Sciatic nerve (tissue), 2 donors: ENCODE measurements around the gene KIF6. TPM values are rescaled to one million over a fixed set of nuclear protein-coding genes. Genes with fewer than 3 reads are reported as not detected.
"Not testable (repeated sequence)": the region's sequence is repeated elsewhere in the genome, so short reads cannot be mapped to it uniquely, and the experiment has no call there.

ENCODE experiments used
- ATAC-seq: fragments of 200-7000 bp; cut with Tn5 transposase; one replicate; pipeline ENCODE4 v1.9.1; 2020; ENCODE audit warnings: mild to moderate bottlenecking, moderate library complexity
- DNase-seq: peaks from one replicate; pipeline ENCODE4 v3.0.0-alpha.2; 2020; ENCODE audit warnings: low spot score
- intact Hi-C: fragments of 100-400 bp; cut with DNase I; formaldehyde crosslinking; loops from one replicate; pipeline ENCODE4 v1.14.2; 2022
- total RNA-seq: library from RNA; stranded (reverse); fragmentation: NEBNext Ultra II Directional; extraction: Animal tissue kit (Norgen Biotek cat#: 25700); gene quantifications from one replicate; pipeline ENCODE4 v1.2.1, GENCODE V29; 2021
- donor health status: DM: no; HTN: no; CAD: no.
- donor health status: DM: no; HTN: no; CAD: no.

KIF6 gene
- total RNA-seq, 1 donor from 2014 or later, result 0.53 TPM

DNA sequence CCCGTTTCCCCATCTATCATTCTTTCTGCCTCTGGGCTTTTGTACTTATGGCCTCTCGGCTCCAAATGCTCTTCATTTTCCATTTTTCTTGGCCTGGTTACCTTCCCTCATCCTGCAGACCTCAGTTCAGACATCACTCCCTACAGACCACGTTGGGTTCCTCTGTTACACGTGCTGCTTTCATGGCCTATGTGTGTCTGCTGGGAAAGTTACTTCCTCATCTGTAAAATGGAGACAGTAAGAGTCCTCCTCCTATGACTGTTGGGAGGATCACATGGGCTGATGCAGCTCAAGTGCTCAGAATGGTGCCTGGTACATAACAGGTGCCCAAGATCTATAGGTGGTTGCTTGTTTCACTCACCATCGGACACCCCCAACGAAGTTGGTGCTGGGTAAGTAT is 424.5 kb downstream of the KIF6 start:
- DNase-seq (no peak), ATAC-seq (no peak)
- intact Hi-C loops, result no loop called here

DNA sequence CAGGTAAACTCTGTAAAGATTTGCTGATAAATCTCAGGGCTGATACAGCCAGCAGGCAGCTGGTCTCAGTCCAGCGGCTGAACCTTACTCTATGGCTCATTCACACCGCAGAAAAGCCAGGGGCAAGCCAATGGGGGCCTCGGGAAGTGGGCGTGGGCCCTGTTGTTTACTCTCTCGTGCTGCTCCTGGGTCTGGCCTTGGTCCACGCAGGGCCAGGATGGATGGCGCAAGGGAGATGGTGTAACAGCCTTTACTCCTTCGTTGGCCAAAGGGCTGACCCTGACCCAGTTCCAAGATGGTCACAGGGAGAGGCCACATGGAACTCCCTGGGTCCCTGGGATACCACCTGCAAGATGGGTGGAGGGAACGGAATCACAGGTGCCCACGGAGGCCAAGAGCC is 427.1 kb downstream of the KIF6 start:
- ATAC-seq (no peak), DNase-seq (no peak)
- intact Hi-C loops, result no loop called here

DNA sequence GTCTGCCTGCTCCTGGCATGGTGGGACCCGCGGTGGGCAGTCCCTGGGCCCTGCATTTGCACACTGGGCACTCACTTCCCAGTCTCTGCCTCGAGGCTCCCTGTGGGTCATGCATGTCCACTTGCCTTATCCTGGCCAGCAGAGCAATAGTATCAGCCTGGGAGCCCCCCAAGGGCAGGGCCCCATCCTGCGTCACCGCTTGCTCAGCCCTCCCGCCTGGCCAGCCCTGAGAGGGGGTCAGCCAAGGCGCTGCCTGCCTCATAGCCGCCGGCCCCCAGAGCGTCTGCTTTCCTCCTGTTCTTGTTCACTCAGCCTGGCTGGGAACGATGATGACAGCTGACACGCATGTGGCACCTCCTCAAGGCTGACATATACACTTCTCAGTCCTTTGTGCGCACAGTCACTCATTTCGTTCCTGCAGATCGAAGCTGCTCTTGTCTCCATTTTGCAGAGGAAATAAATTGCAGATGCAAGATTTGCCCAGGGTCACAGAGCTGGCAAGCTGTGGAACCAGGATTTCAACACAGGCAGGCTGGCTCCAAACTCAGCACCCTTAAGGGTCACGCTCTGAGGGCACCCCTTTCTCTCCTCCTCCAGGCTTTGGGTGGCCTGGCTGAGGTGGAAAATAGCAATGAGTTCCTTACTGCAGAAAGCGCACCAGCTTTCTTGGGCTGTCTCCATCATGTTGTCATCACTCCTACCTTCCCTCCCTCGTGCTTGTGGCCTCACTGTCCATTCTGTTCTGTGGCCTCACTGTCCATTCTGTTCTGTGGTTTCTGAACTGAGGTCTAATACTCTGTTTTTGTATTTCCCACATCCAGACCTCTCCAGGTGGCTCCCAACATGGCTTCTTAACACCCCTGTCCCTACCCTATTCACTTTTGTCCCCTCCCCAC is 428.2 kb downstream of the KIF6 start:
- intact Hi-C loops, result no loop called here
- ATAC-seq (peak; percentile 91), DNase-seq (peak; percentile 75)

DNA sequence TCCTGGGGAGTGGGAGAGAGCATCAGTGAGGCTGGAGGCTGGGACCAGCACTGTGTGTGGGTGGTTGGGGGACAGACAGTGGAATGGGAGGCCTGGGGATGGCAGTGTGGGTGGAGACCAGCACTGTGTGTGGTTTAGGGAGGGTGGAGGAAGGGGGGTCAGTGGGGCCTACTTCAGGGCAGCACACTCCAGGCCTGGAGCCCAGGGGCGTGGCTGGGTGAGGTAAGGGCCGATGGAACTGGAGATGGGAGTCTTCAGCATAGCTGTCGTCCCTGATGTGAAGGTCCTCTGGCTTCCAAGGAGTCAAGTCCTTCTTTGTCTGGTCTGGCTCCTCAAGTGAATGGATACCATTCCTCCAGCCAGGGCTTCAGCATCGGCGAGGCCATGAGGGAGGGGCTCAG is 429.6 kb downstream of the KIF6 start:
- DNase-seq (peak; percentile 71), ATAC-seq (peak; percentile 78)
- intact Hi-C loops, result no loop called here

DNA sequence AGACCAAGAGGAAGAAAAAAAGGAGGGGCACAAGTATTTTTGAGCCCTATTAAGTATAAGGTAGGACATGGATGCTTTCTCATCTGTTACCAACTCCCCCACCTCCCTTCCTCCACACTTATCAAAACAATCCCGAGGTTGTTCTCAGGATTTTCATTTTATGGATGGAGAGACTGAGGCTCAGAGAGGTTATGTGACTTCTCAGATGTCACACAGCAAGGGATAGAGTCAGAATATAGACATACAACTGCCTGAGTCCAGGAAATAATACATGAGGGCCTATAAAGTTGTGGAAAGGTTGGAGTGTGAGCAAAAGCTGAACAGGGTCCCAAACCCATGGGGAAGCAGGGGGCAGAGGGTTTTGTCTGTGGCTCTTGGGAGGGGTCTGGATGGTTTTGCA is 430.3 kb downstream of the KIF6 start:
- intact Hi-C loops, result no loop called here
- no peak for ATAC-seq
- DNase-seq, result no peak

DNA sequence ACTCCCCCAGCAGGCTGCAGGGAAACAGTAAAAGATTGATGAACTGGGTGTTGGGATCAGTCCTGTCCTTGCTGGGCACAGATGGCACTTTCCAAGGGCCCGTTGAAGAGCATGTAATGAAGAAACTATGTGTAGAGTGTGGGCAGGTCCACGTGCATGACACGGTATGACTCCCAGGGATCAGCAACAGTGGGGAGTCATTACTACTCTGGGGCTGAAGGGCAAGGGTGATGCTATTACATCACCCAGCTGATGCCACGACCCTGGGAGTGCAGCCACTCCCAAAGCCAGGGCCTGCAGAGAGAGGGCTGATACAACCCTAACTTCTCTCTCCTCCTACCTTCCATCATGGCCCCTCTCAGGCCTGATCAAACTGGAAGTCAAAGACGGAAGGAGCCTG is 431.1 kb downstream of the KIF6 start:
- intact Hi-C loops, result no loop called here

DNA sequence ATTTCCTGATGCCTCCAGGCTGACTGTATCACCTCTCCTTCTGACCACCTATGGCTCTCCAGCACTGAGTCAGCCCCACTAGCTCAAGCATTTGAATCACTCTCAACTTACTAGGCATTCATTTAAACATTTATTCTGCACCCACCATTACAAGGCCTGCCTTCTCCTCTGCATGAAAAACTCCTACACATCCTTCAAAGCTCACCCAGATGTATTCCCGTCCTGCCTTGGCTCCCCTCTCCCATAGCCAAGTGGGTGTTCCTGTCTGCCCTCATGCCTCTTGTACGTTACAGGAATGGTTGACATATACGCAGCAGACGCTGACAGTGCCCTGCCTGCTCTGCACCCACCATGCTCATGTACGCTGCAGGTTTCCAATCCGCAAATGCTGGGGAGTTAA is 432.6 kb downstream of the KIF6 start:
- no peak for ATAC-seq
- intact Hi-C loops, result no loop called here
- DNase-seq, result no peak

More for the DNA sequence above, 431.1 kb downstream of the KIF6 start:
- DNase-seq, result no peak
- no peak for ATAC-seq

DNA sequence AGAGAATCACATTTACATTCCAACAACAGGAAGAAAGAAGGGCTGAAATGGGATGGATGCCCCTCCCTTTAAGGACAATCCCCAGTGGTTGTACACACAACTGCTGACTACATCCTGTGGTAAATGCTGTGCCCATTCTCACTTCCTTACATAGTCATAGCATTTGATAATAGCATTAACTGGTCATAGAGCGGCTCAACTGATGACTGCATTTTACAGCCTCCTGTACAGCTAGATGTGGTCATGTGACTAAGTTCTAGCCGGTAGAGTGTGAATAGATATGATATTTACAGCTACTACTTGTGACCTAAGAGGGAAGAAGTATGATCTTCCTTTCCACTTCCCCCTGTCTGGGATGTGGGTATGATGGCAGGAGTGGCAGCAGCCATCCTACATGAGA is 435.7 kb downstream of the KIF6 start:
- ATAC-seq, result no peak
- DNase-seq, result no peak
- intact Hi-C loops, result no loop called here

DNA sequence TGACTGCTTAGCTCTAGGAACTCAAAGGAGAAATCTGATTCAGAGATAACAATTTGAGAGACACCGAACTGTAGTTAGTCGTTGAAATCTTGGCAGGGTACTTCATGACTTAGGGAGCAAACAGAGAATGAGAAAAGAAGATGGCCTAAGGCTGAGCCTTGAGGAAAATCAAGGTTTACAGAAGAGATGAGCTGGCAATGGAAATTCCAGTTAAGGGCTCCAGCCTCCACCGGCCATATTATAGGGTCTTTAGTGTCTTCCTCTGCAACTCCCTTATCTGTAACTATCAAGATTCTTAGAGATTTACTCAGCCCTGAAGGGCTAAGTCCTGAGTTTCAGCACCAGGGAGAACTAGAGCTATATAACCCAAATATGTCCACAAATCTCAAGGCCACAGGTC is 437.6 kb downstream of the KIF6 start:
- ATAC-seq, result no peak
- DNase-seq, result no peak
- intact Hi-C loops, result no loop called here

DNA sequence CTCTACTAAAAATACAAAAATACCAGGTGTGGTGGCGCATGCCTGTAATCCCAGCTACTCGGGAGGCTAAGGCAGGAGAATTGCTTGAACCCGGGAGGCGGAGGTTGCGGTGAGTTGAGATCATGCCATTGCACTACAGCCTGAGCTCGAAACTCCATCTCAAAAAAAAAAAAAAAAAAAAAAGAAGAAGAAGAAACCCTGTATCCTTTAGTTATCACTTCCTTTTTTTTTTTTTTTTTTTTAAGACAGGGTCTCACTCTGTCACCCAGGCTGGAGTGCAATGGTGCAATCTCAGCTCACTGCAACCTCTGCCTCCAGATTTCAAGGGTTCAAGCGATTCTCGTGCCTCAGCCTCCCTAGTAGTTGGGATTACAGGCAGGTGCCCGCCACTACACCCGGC is 438.6 kb downstream of the KIF6 start:
- DNase-seq, intact Hi-C loops, ATAC-seq: not testable (repeated sequence)

DNA sequence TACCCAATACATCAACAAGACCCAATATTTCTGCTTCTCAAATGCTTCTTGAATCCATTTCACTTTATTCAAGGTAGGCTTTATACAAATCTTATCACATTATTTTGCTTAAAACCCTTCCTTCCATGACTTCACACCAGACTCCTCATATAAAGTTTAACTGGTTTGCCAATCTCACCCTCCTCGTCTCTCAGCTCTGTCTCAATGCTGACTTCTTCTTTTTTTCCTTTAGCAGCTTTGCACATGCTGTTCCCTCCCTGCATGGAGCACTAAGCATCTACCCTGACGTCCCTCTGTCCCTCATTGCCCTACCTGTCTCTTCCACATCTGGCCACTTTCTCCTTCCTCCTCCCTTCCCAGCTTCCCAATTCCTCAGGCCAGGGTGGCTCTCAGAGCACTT is 442.4 kb downstream of the KIF6 start:
- ATAC-seq, result no peak
- intact Hi-C loops, result no loop called here
- no peak for DNase-seq

DNA sequence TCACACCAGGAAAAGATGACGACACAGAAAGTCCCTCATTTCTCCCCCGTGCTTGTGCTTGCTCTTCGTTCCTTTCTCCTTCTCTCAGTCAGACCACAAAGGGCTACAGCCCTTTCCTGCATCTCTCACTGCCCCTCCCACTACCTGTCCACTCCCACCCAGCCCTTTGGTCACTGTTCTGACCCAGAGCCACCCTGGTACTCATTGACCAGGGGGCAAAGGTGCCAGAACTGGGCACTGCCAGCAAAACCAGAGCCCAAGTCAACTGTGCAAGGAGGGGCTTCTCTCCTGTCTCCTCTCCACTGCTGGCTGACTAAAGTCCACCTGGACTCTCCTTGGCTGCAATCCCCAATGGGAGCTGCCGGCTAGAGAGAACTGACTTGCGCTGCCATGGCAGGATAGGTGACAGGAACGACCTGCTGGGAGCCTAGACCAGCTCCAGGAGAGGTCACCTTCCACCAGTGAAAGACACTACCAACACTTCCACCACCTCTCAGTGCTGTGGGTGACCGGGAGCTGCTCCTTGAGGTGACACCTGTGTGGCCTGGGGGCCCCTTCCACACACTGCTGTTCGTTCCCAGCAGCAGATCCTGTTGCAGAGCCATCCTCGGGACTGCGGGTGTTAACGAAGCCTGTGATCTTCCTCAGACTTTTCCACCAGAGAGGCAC is 443.8 kb downstream of the KIF6 start:
- intact Hi-C loops, result no loop called here
- no peak for ATAC-seq
- DNase-seq, result no peak

DNA sequence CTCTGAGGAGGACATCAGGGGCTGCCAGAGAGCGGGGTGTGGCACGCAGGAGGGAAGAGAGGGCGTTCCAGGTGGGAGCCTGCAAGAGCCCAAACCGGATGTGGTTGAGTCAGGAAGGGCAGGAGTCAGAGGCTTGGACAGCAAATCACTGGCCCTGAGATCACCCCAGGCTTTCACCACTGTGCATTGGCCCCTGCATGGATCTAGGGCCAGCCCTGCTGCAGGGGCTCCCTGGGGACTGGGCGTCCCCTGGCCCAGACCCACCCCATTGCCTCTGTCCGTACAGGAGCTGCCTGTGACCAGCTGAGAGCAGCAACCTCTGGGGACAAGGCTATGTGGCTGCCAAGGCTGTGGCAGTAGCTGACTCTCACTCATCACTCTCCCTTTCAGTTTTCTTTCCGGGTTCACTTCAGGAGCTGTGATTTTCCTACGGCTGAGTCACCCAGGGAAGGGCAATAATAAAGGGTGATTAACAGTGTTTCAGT is 444.9 kb downstream of the KIF6 start:
- intact Hi-C loops, result no loop called here
- no peak for DNase-seq
- peak; percentile 50 for ATAC-seq

Other genes with a start within 250 kb of the KIF6 start
- gene DAAM2, start 67.0 kb upstream of the KIF6 start, total RNA-seq, result 61.9 TPM
- 37.3 TPM for gene MOCS1, start 209.1 kb upstream of the KIF6 start, total RNA-seq